SU-DHL-6 (cell line): ENCODE data around the gene SETD1B.

Experiments used
- EZH2phosphoT487 ChIP-seq: fragments of 200-600 bp; sonication (generic), shearing (Covaris generic); conservative IDR thresholded peaks from 2 replicates; pipeline ENCODE4 v1.6.1; 2018; ENCODE audit warnings: mild to moderate bottlenecking, antibody characterized with exemption, low read length, moderate library complexity, mixed read lengths
- TF ChIP-seq, protein P1 (sequence below): fragments of 200-600 bp; sonication (generic); IDR thresholded peaks from one replicate; pipeline ENCODE4 v1.5.1; 2017; ENCODE audit warnings: antibody characterized with exemption, mild to moderate bottlenecking, low read length, moderate library complexity; ENCODE audit not compliant: insufficient read depth, poor library complexity, severe bottlenecking

DNA sequence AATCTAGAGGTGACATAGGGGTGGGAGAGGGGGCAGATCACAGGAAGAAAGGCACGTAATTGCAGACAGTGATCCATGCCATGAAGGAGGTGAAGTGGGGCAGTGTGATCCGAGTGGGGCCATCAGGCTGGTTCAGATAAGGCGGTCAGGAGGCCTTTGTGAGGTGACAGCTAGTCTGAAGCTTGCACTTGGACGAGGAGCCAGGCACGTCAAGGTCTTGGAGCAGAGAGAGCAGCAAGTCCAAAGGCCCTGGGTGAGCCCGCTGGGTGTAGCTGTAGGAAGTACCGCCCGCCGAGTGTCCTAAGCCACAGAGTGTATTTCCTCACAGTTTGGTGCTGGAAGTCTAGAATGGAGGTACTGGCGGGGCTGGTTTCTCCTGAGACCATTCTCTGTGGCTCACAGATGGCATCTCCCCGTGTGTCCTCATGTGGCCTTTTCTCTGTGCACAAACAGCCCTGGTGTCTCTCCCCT, 33.9 kb upstream of the SETD1B start:
- TF ChIP-seq, protein P1, sequence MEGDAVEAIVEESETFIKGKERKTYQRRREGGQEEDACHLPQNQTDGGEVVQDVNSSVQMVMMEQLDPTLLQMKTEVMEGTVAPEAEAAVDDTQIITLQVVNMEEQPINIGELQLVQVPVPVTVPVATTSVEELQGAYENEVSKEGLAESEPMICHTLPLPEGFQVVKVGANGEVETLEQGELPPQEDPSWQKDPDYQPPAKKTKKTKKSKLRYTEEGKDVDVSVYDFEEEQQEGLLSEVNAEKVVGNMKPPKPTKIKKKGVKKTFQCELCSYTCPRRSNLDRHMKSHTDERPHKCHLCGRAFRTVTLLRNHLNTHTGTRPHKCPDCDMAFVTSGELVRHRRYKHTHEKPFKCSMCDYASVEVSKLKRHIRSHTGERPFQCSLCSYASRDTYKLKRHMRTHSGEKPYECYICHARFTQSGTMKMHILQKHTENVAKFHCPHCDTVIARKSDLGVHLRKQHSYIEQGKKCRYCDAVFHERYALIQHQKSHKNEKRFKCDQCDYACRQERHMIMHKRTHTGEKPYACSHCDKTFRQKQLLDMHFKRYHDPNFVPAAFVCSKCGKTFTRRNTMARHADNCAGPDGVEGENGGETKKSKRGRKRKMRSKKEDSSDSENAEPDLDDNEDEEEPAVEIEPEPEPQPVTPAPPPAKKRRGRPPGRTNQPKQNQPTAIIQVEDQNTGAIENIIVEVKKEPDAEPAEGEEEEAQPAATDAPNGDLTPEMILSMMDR: no peak
- TF ChIP-seq EZH2phosphoT487: no peak
